ENCODE data around the gene ANKRD13A. TPM values are rescaled to one million over a fixed set of nuclear protein-coding genes. Genes with fewer than 3 reads are reported as not detected.

Gene ANKRD13A
- total and polyA plus RNA-seq, 7 donors: 6.8 to 16.3 (median 9.0) TPM

- no peak for TF ChIP-seq CTCF (IDR thresholded peaks at IDR 0.05)
- no peak for ATAC-seq
- peaks cover 38% of the 10 kb centered on the region for H3K4me1 ChIP-seq
- H3K27ac ChIP-seq: peak overlapping the region; percentile 87
- 46 to 48% (median 47%) methylated on average over 2 of the region's 2 CpGs for WGBS, 3 donors
- H3K4me3 ChIP-seq: peak overlapping the region; percentile 95
- DNase-seq: no peak
- intact Hi-C loops (cut with DNase I): loop anchor here in 1 of 2 donors (5.0 kb wide), 1 partner anchor 44 kb away; no protein-coding TSS in a partner anchor
- no peaks in the 10 kb centered on the region for H3K27me3 ChIP-seq (ENCODE audit: insufficient read depth in 3 of 3, low read length in 2 of 3)
- H3K36me3 ChIP-seq (ENCODE audit: insufficient read depth in 1 of 2, low read depth in 1 of 2): peaks cover 0 to 5% of the 10 kb centered on the region in 2 donors
- H3K9me3 ChIP-seq: no peaks in the 10 kb centered on the region
Observed at GRCh38 chr12:109996483-109996853, 2.8 kb upstream of the ANKRD13A start.

- Histone ChIP-seq H3K4me3 (no peak overlapping the region), H3K4me1 (peaks cover 44% of the 10 kb centered on the region), H3K36me3 (ENCODE audit: insufficient read depth in 1 of 2, low read depth in 1 of 2) (peaks cover 0 to 3% of the 10 kb centered on the region in 2 donors), H3K27me3 (ENCODE audit: insufficient read depth in 3 of 3, low read length in 2 of 3) (no peaks in the 10 kb centered on the region), H3K9me3 (no peaks in the 10 kb centered on the region), H3K27ac (no peak overlapping the region)
- whole genome bisulfite sequencing, 3 donors: 68 to 79% (median 72%) methylated on average over 4 of the region's 4 CpGs
- no peak for TF ChIP-seq CTCF (IDR thresholded peaks at IDR 0.05)
- intact Hi-C loops (cut with DNase I): loop anchor here in 1 of 2 donors (5.0 kb wide), 1 partner anchor 45 kb away; no protein-coding TSS in a partner anchor
- ATAC-seq (no peak), DNase-seq (no peak)
Observed at GRCh38 chr12:109997393-109997792, 1.8 kb upstream of the ANKRD13A start.

GRCh38 chr12:109998241-109998903, 858 bp upstream of the ANKRD13A start:
- WGBS, 3 donors: 19 to 34% (median 23%) methylated on average over 9 of the region's 9 CpGs
- peak in 2 of 4 donors; percentile 0 to 1 for ATAC-seq
- Histone ChIP-seq H3K4me1 (peaks cover 47% of the 10 kb centered on the region), H3K27me3 (ENCODE audit: insufficient read depth in 3 of 3, low read length in 2 of 3) (no peaks in the 10 kb centered on the region), H3K4me3 (peak overlapping the region; percentile 93), H3K9me3 (no peaks in the 10 kb centered on the region), H3K36me3 (ENCODE audit: insufficient read depth in 1 of 2, low read depth in 1 of 2) (peaks cover 0 to 3% of the 10 kb centered on the region in 2 donors), H3K27ac (peak overlapping the region; percentile 90)
- intact Hi-C loops (cut with DNase I): loop anchor here in 1 of 2 donors (5.0 kb wide), 1 partner anchor 46 kb away; no protein-coding TSS in a partner anchor
- no peak for TF ChIP-seq CTCF (IDR thresholded peaks at IDR 0.05)
- no peak for DNase-seq

GRCh38 chr12:109999649-109999971, 380 bp downstream of the ANKRD13A start:
- 0 to 1% (median 1%) methylated on average over 23 to 27 of the region's 27 CpGs for WGBS, 3 donors
- peaks cover 0 to 4% of the 10 kb centered on the region in 2 donors for H3K36me3 ChIP-seq (ENCODE audit: insufficient read depth in 1 of 2, low read depth in 1 of 2)
- H3K27me3 ChIP-seq (ENCODE audit: insufficient read depth in 3 of 3, low read length in 2 of 3): no peaks in the 10 kb centered on the region
- no peak for ATAC-seq
- H3K27ac ChIP-seq: peak overlapping the region; percentile 90
- peak in 1 of 2 donors; percentile 61 for DNase-seq
- H3K4me3 ChIP-seq: peak overlapping the region; percentile 93
- TF ChIP-seq CTCF (IDR thresholded peaks at IDR 0.05): no peak
- no peaks in the 10 kb centered on the region for H3K9me3 ChIP-seq
- H3K4me1 ChIP-seq: peaks cover 38% of the 10 kb centered on the region
- intact Hi-C loops (cut with DNase I): loop anchor here in 1 of 2 donors (5.0 kb wide), 1 partner anchor 47 kb away; no protein-coding TSS in a partner anchor

All from psoas muscle (tissue), 8 donors.